Measurements from ENCODE around the gene SMAD3. TPM values are rescaled to one million over a fixed set of nuclear protein-coding genes. Genes with fewer than 3 reads are reported as not detected.

SMAD3 gene
- total RNA-seq, 1 donor from 2014 or later: 12.5 TPM

GRCh38 chr15:67103432-67103831, 38.0 kb downstream of the SMAD3 start:
- no peaks in the 10 kb centered on the region for H3K36me3 ChIP-seq
- H3K27ac ChIP-seq: no peak overlapping the region
- TF ChIP-seq EZH2phosphoT487 (IDR thresholded peaks at IDR 0.05): no peak
- TF ChIP-seq CTCF (IDR thresholded peaks at IDR 0.05): no peak
- no peak for TF ChIP-seq EZH2 (IDR thresholded peaks at IDR 0.05)

GRCh38 chr15:67103869-67104268, 38.5 kb downstream of the SMAD3 start:
- Histone ChIP-seq H4K20me1 (ENCODE audit: low read depth) (peaks cover 74% of the 10 kb centered on the region), H2AFZ (replicated peaks) (no peak overlapping the region), H3K79me2 (ENCODE audit: low read depth) (peaks cover 55% of the 10 kb centered on the region), H3F3A (ENCODE audit: low read depth) (no peaks in the 10 kb centered on the region), H3K9ac (no peak overlapping the region), H3K36me3 (no peaks in the 10 kb centered on the region), H3K4me1 (peaks cover 20% of the 10 kb centered on the region), H3K27ac (no peak overlapping the region), H3K4me2 (no peak overlapping the region), H3K9me3 (ENCODE audit: low read depth) (no peaks in the 10 kb centered on the region), H3K4me3 (no peak overlapping the region), H3K27me3 (no peaks in the 10 kb centered on the region)
- no peak for DNase-seq (ENCODE audit: low spot score)
- Mint-ChIP-seq H3K4me3 (no peak overlapping the region), H3K4me1 (peaks cover 60% of the 10 kb centered on the region), H3K36me3 (peaks cover 5% of the 10 kb centered on the region), H3K27me3 (ENCODE audit: insufficient read depth, low read depth) (peaks cover 2% of the 10 kb centered on the region), H3K27ac (no peak overlapping the region), H3K9me3 (no peaks in the 10 kb centered on the region)
- no peak for TF ChIP-seq EZH2 (IDR thresholded peaks at IDR 0.05)
- no peak for TF ChIP-seq CTCF (IDR thresholded peaks at IDR 0.05)
- no peak for TF ChIP-seq EZH2phosphoT487 (IDR thresholded peaks at IDR 0.05)

More at GRCh38 chr15:67103432-67103831, 38.0 kb downstream of the SMAD3 start:
- no peak for DNase-seq (ENCODE audit: low spot score)
- H3K4me2 ChIP-seq: no peak overlapping the region
- Mint-ChIP-seq H3K27me3 (ENCODE audit: insufficient read depth, low read depth) (peaks cover 2% of the 10 kb centered on the region), H3K27ac (no peak overlapping the region), H3K4me3 (no peak overlapping the region), H3K4me1 (peaks cover 60% of the 10 kb centered on the region), H3K36me3 (peaks cover 4% of the 10 kb centered on the region), H3K9me3 (no peaks in the 10 kb centered on the region)
- H4K20me1 ChIP-seq (ENCODE audit: low read depth): peaks cover 76% of the 10 kb centered on the region
- H3K4me1 ChIP-seq: peaks cover 24% of the 10 kb centered on the region
- no peaks in the 10 kb centered on the region for H3F3A ChIP-seq (ENCODE audit: low read depth)
- no peak overlapping the region for H3K4me3 ChIP-seq
- H2AFZ ChIP-seq (replicated peaks): no peak overlapping the region
- no peaks in the 10 kb centered on the region for H3K9me3 ChIP-seq (ENCODE audit: low read depth)
- H3K9ac ChIP-seq: no peak overlapping the region
- no peaks in the 10 kb centered on the region for H3K27me3 ChIP-seq
- H3K79me2 ChIP-seq (ENCODE audit: low read depth): peaks cover 51% of the 10 kb centered on the region

- Mint-ChIP-seq H3K4me3 (no peak overlapping the region), H3K4me1 (peaks cover 59% of the 10 kb centered on the region), H3K9me3 (no peaks in the 10 kb centered on the region), H3K27ac (peak overlapping the region; percentile 23), H3K36me3 (peaks cover 8% of the 10 kb centered on the region), H3K27me3 (ENCODE audit: insufficient read depth, low read depth) (peaks cover 2% of the 10 kb centered on the region)
- no peaks in the 10 kb centered on the region for H3K36me3 ChIP-seq
- no peak overlapping the region for H3K9ac ChIP-seq
- H3F3A ChIP-seq (ENCODE audit: low read depth): no peaks in the 10 kb centered on the region
- H4K20me1 ChIP-seq (ENCODE audit: low read depth): peaks cover 68% of the 10 kb centered on the region
- no peak for TF ChIP-seq EZH2phosphoT487 (IDR thresholded peaks at IDR 0.05)
- no peak overlapping the region for H3K27ac ChIP-seq
- DNase-seq (ENCODE audit: low spot score): no peak
- no peak overlapping the region for H3K4me3 ChIP-seq
- no peak overlapping the region for H2AFZ ChIP-seq (replicated peaks)
- peaks cover 59% of the 10 kb centered on the region for H3K79me2 ChIP-seq (ENCODE audit: low read depth)
- peaks cover 20% of the 10 kb centered on the region for H3K4me1 ChIP-seq
- H3K27me3 ChIP-seq: no peaks in the 10 kb centered on the region
- no peak overlapping the region for H3K4me2 ChIP-seq
- no peaks in the 10 kb centered on the region for H3K9me3 ChIP-seq (ENCODE audit: low read depth)
These were observed 39.1 kb downstream of the SMAD3 start for GRCh38 chr15:67104510-67104909.

- H2AFZ ChIP-seq (replicated peaks): no peak overlapping the region
- peaks cover 3% of the 10 kb centered on the region for H3K9me3 Mint-ChIP-seq
- no peak overlapping the region for H3K27ac ChIP-seq
- no peaks in the 10 kb centered on the region for H3K36me3 ChIP-seq
- peaks cover 20% of the 10 kb centered on the region for H3K4me1 ChIP-seq
- H3K27ac Mint-ChIP-seq: peak overlapping the region; percentile 64
- no peak for DNase-seq (ENCODE audit: low spot score)
- H3K27me3 Mint-ChIP-seq (ENCODE audit: insufficient read depth, low read depth): peaks cover 2% of the 10 kb centered on the region
- H3K36me3 Mint-ChIP-seq: peaks cover 13% of the 10 kb centered on the region
- no peaks in the 10 kb centered on the region for H3F3A ChIP-seq (ENCODE audit: low read depth)
- H3K79me2 ChIP-seq (ENCODE audit: low read depth): peaks cover 60% of the 10 kb centered on the region
- no peaks in the 10 kb centered on the region for H3K27me3 ChIP-seq
- H3K4me3 ChIP-seq: no peak overlapping the region
- no peak for TF ChIP-seq EZH2phosphoT487 (IDR thresholded peaks at IDR 0.05)
- TF ChIP-seq CTCF (IDR thresholded peaks at IDR 0.05): no peak
- no peak for TF ChIP-seq EZH2 (IDR thresholded peaks at IDR 0.05)
- H4K20me1 ChIP-seq (ENCODE audit: low read depth): peaks cover 68% of the 10 kb centered on the region
- H3K4me1 Mint-ChIP-seq: peaks cover 60% of the 10 kb centered on the region
- no peak overlapping the region for H3K4me2 ChIP-seq
- H3K9ac ChIP-seq: no peak overlapping the region
- H3K4me3 Mint-ChIP-seq: no peak overlapping the region
- no peaks in the 10 kb centered on the region for H3K9me3 ChIP-seq (ENCODE audit: low read depth)
These were observed 39.9 kb downstream of the SMAD3 start for GRCh38 chr15:67105065-67105951.
